Thyroid gland (tissue), 4 donors: ENCODE measurements around the gene DHRS12. TPM values are rescaled to one million over a fixed set of nuclear protein-coding genes. Genes with fewer than 3 reads are reported as not detected.

ENCODE experiments used
- DNase-seq, 2 donors: peaks; one replicate each; pipeline ENCODE4 v3.0.0-alpha.2; 2019
- H3K27ac ChIP-seq, 3 donors: fragments of 200-600 bp; sonication (generic); 1 replicate in 2 of 3; 2 replicates in 1 of 3; pipeline ENCODE4 v1.5.1; 2016 to 2019; ENCODE audit warnings: mild to moderate bottlenecking in 1 of 3, moderate library complexity in 1 of 3
- H3K27me3 ChIP-seq: fragments of 200-600 bp; sonication (generic); one replicate; pipeline ENCODE4 v1.5.1; 2019
- H3K36me3 ChIP-seq, 2 donors: fragments of 200-600 bp; sonication (generic); one replicate each; pipeline ENCODE4 v1.5.1; 2016 to 2019
- H3K4me1 ChIP-seq, 2 donors: fragments of 200-600 bp; sonication (generic); one replicate each; pipeline ENCODE4 v1.5.1; 2017 to 2019
- H3K4me3 ChIP-seq, 3 donors: fragments of 200-600 bp; sonication (generic); replicated peaks in 1 of 3; 1 replicate in 2 of 3; 2 replicates in 1 of 3; pipeline ENCODE4 v1.5.1; 2016; ENCODE audit warnings: mild to moderate bottlenecking in 1 of 3
- H3K9me3 ChIP-seq: fragments of 200-600 bp; sonication (generic); one replicate; pipeline ENCODE4 v1.5.1; 2017
- CTCF ChIP-seq, 6 experiments: fragments of 200-600 bp in 3 of 6; fragments of 450-650 bp in 3 of 6; sonication (generic) in 3 of 6; IDR thresholded peaks; one replicate each; pipeline ENCODE4 v1.5.1; 2016 to 2019; ENCODE audit warnings: antibody characterized with exemption in 6 of 6, mild to moderate bottlenecking in 2 of 6, inconsistent platforms in 1 of 6, moderate library complexity in 1 of 6
- POLR2A ChIP-seq, 2 donors: fragments of 450-650 bp; IDR thresholded peaks; one replicate each; pipeline ENCODE4 v1.6.1; 2017; ENCODE audit warnings: antibody characterized with exemption in 2 of 2, mild to moderate bottlenecking in 2 of 2, moderate library complexity in 1 of 2
- WGBS, 2 donors: methylation state at CpG; one replicate each; pipeline ENCODE4 v1.1.5; 2017; 5-methylcytosine and 5-hydroxymethylcytosine counted together
- intact Hi-C: fragments of 100-400 bp; cut with DNase I; formaldehyde crosslinking; loops from one replicate; pipeline ENCODE4 v1.15.1; 2023
- total RNA-seq, 4 donors: library from RNA; depleted of rRNA; stranded (reverse); fragments of >200 nt; gene quantifications; one replicate each; pipeline ENCODE4 v1.2.3, GENCODE V29; 2016

The DHRS12 gene
- total RNA-seq, 4 donors from 2014 or later = 23.1 to 34.2 (median 27.4) TPM

- DNase-seq = peak; percentile 88 to 89
- intact Hi-C loops = no loop called here
- Histone ChIP-seq H3K9me3 (no peaks in the 10 kb centered on the region), H3K27me3 (no peaks in the 10 kb centered on the region), H3K27ac (peak overlapping the region; percentile 95 to 100 (median 99)), H3K4me1 (peaks cover 39 to 45% of the 10 kb centered on the region in 2 donors), H3K36me3 (no peaks in the 10 kb centered on the region), H3K4me3 (no peak overlapping the region)
- TF ChIP-seq CTCF (IDR thresholded peaks at IDR 0.05) (no peak), POLR2A (IDR thresholded peaks at IDR 0.05) (peak; percentile 4 to 85)
- WGBS, 2 donors = 48 to 50% methylated on average over 11 of the region's 11 CpGs
Measured at GRCh38 chr13:51769455-51770127, 34.4 kb downstream of the DHRS12 start.

GRCh38 chr13:51768976-51769375 lies 35.0 kb downstream of the DHRS12 start:
- Histone ChIP-seq H3K27me3 (no peaks in the 10 kb centered on the region), H3K36me3 (no peaks in the 10 kb centered on the region), H3K4me3 (no peak overlapping the region), H3K27ac (peak overlapping the region; percentile 95 to 100 (median 99)), H3K4me1 (peaks cover 45 to 51% of the 10 kb centered on the region in 2 donors), H3K9me3 (no peaks in the 10 kb centered on the region)
- intact Hi-C loops = no loop called here
- TF ChIP-seq CTCF (IDR thresholded peaks at IDR 0.05) = no peak
- no peak for TF ChIP-seq POLR2A (IDR thresholded peaks at IDR 0.05)
- WGBS, 2 donors = 93 to 98% methylated on average over 18 to 19 of the region's 19 CpGs
- DNase-seq = no peak

GRCh38 chr13:51768378-51768921 lies 35.5 kb downstream of the DHRS12 start:
- Histone ChIP-seq H3K4me3 (no peak overlapping the region), H3K9me3 (no peaks in the 10 kb centered on the region), H3K36me3 (no peaks in the 10 kb centered on the region), H3K27me3 (no peaks in the 10 kb centered on the region), H3K4me1 (peaks cover 50 to 56% of the 10 kb centered on the region in 2 donors), H3K27ac (peak overlapping the region; percentile 95 to 100 (median 99))
- intact Hi-C loops = no loop called here
- DNase-seq = no peak
- TF ChIP-seq CTCF (IDR thresholded peaks at IDR 0.05) (no peak), POLR2A (IDR thresholded peaks at IDR 0.05) (no peak)
- 82 to 88% methylated on average over 14 of the region's 15 CpGs for WGBS, 2 donors

- Histone ChIP-seq H3K27ac (peak overlapping the region in 1 of 3 donors; percentile 100), H3K9me3 (no peaks in the 10 kb centered on the region), H3K27me3 (no peaks in the 10 kb centered on the region), H3K36me3 (no peaks in the 10 kb centered on the region), H3K4me1 (peaks cover 61 to 70% of the 10 kb centered on the region in 2 donors), H3K4me3 (no peak overlapping the region)
- 91 to 95% methylated on average over 8 of the region's 8 CpGs for WGBS, 2 donors
- TF ChIP-seq CTCF (IDR thresholded peaks at IDR 0.05) = no peak
- TF ChIP-seq POLR2A (IDR thresholded peaks at IDR 0.05) = no peak
- intact Hi-C loops = no loop called here
- no peak for DNase-seq
Measured at GRCh38 chr13:51767100-51767499, 36.9 kb downstream of the DHRS12 start.

- Histone ChIP-seq H3K4me3 (no peak overlapping the region), H3K4me1 (peaks cover 61 to 76% of the 10 kb centered on the region in 2 donors), H3K36me3 (no peaks in the 10 kb centered on the region), H3K27me3 (no peaks in the 10 kb centered on the region), H3K27ac (peak overlapping the region; percentile 96 to 100 (median 97)), H3K9me3 (no peaks in the 10 kb centered on the region)
- 72 to 78% methylated on average over 4 of the region's 4 CpGs for WGBS, 2 donors
- TF ChIP-seq CTCF (IDR thresholded peaks at IDR 0.05) (no peak), POLR2A (IDR thresholded peaks at IDR 0.05) (no peak)
- intact Hi-C loops = no loop called here
- no peak for DNase-seq
Measured at GRCh38 chr13:51765142-51765515, 38.8 kb downstream of the DHRS12 start.
